GM19240 (cell line): ENCODE measurements around the gene NAIP.
"Not testable (repeated sequence)": the region's sequence is repeated elsewhere in the genome, so short reads cannot be mapped to it uniquely, and the experiment has no call there.

ENCODE experiments used
- DNase-seq: peaks from one replicate; pipeline ENCODE4 v3.0.0; 2011; ENCODE audit warnings: low spot score; ENCODE audit not compliant: insufficient read length

The NAIP gene

DNA sequence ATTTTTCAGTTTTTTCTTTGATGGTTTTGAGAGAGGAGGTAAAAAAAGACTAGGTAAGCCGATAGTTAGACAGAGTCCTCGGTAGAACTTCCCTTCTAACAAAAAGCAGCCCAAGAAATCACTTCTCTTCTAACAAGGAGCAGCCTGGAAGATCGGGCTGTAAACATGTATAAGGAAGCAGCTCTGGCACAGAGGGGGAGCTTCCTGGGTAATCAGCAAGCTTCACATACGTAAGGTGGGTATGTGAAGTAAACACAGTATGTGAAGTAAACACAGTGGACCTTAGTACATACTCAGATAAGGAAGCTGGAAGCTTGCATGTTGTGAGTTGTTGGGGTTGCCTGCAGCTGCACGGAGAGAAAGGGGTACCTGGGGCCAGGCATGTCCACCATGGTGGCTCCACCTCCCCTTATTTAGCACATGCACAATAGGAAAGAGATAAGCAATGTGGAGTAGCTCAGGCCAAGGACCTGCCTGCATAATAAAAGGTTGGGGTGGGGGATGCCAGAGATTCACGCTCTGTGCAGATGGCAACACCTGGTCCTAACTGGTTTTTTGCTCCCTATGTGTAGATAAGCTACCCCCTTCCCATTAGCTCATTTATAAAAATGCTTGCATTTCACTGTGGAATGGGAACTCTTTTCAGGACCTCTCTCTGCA is 93.3 kb downstream of the NAIP start:
- not testable (repeated sequence) for DNase-seq

DNA sequence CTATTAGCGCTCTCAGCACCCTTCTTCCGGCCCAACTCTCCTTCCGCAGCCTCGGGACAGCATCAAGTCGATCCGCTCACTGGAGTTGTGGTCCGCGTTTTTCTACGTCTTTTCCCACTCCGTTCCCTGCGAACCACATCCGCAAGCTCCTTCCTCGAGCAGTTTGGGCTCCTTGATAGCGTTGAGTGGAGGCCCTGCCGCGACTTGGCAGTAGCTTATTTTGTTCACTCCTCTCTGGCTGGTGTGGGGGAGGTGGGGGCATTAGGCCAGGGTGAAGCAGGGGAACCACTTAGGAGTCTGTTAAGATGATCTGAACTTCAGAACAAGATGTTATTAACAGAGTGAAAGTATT is 100.0 kb downstream of the NAIP start:
- DNase-seq = not testable (repeated sequence)
